Activated naive CD8-positive, alpha-beta T cell treated with anti-CD3 and anti-CD28 coated beads, Interleukin-2, amount 50 U/mL, for 24 hours (primary cell): ENCODE results near the gene ZNF808.
A peak's percentile ranks its signal among the peaks of the same experiment; 100 is the strongest.
"Not testable (repeated sequence)": the region's sequence is repeated elsewhere in the genome, so short reads cannot be mapped to it uniquely, and the experiment has no call there.

Source experiments
- ATAC-seq: fragments of 150-1000 bp; cut with Tn5 transposase; one replicate; pipeline ENCODE4 v1.10.0; 2021
- DNase-seq: peaks from one replicate; pipeline ENCODE4 v3.0.0; 2021
- H3K27ac Mint-ChIP-seq: one replicate; pipeline ENCODE4 v1.8.0; 2021; ENCODE audit warnings: mild to moderate bottlenecking, mixed read lengths
- H3K27me3 Mint-ChIP-seq: one replicate; pipeline ENCODE4 v1.8.0; 2021; ENCODE audit warnings: mixed read lengths
- H3K36me3 Mint-ChIP-seq: one replicate; pipeline ENCODE4 v1.8.0; 2021; ENCODE audit warnings: low read depth, mixed read lengths
- H3K4me1 Mint-ChIP-seq: one replicate; pipeline ENCODE4 v1.8.0; 2021; ENCODE audit warnings: mixed read lengths
- H3K4me3 Mint-ChIP-seq: one replicate; pipeline ENCODE4 v1.8.0; 2021; ENCODE audit warnings: mild to moderate bottlenecking, moderate library complexity, mixed read lengths
- H3K9me3 Mint-ChIP-seq: one replicate; pipeline ENCODE4 v1.8.0; 2021; ENCODE audit warnings: mixed read lengths

The ZNF808 gene

DNA sequence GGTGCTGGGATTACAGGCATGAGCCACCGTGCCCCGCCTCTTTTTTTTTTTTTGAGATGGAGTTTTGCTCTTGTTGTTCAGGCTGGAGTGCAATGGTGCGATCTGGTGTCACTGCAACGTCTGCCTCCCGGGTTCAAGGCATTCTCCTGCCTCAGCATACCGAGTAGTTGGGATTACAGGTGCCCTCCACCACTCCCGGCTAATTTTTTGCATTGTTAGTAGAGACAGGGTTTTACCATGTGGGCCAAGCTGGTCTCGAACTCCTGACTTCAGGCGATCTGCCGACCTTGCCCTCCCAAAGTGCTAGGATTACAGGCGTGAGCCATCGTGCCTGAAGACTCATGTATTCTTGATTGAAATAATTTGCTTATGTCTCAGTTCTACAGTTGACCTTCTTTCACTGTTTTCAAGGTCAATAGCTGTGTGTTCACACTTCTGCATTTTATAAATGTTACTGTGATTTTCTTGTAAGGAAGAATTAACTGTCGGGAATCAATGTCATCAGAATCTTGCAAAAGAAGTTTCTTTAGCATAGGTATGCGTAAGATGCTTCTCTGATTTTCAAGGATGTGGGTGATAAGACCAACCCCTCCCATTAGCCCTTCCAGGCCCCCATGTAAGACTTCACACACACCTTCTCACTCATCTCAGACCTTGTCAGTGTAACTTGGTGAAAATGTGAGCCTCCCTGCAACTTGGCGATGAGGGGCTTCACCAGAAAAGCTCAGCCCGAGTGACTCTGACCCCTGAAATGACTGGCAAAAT lies 29.9 kb downstream of the ZNF808 start:
- no peak for DNase-seq
- ATAC-seq, result no peak
- Mint-ChIP-seq H3K27ac (no peak overlapping the region), H3K27me3 (no peaks in the 10 kb centered on the region), H3K36me3 (peaks cover 94% of the 10 kb centered on the region), H3K4me1 (no peaks in the 10 kb centered on the region), H3K4me3 (no peak overlapping the region), H3K9me3 (peaks cover 63% of the 10 kb centered on the region)

DNA sequence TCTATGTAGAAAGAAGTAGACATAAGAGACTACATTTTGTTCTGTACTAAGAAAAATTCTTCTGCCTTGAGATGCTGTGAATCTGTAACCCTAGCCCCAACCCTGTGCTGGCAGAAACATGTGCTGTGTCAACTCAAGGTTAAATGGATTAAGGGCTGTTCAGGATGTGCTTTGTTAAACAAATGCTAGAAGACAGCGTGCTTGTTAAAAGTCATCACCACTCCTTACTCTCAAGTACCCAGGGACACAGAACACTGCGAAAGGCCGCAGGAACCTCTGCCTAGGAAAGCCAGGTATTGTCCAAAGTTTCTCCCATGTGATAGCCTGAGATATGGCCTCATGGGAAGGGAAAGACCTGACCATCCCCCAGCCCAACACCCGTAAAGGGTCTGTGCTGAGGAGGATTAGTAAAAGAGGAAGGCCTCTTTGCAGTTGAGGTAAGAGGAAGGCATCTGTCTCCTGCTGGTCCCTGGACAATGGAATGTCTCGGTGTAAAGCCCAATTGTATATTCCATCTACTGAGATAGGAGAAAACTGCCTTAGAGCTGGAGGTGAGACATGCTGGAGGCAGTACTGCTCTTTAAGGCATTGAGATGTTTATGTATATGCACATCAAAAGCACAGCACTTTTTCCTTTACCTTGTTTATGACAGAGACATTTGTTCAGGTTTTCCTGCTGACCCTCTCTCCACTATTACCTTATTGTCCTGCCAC lies 31.4 kb downstream of the ZNF808 start:
- not testable (repeated sequence) for H3K4me1 Mint-ChIP-seq, DNase-seq, H3K27ac Mint-ChIP-seq, H3K4me3 Mint-ChIP-seq, ATAC-seq, H3K27me3 Mint-ChIP-seq
- H3K9me3 Mint-ChIP-seq, result peaks cover 58% of the 10 kb centered on the region
- peaks cover 94% of the 10 kb centered on the region for H3K36me3 Mint-ChIP-seq

DNA sequence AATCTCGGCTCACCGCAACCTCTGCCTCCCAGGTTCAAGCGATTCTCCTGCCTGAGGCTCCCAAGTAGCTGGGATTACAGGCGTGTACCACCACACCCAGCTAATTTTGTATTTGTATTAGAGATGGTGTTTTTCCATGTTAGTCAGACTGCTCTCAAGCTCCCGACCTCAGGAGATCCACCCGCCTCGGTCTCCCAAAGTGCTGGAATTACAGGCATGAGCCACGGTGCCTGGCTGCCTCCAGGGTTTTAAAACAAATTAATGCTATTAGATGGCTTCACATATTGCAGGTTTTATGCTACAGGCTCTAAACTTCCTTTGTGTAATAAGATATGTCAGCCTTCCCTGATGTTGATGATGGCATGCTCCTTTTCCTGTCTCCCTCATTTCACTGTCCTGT lies 34.1 kb downstream of the ZNF808 start:
- H3K27ac Mint-ChIP-seq, H3K4me1 Mint-ChIP-seq, DNase-seq, ATAC-seq, H3K4me3 Mint-ChIP-seq, H3K27me3 Mint-ChIP-seq: not testable (repeated sequence)
- Mint-ChIP-seq H3K36me3 (peaks cover 85% of the 10 kb centered on the region), H3K9me3 (peaks cover 50% of the 10 kb centered on the region)

DNA sequence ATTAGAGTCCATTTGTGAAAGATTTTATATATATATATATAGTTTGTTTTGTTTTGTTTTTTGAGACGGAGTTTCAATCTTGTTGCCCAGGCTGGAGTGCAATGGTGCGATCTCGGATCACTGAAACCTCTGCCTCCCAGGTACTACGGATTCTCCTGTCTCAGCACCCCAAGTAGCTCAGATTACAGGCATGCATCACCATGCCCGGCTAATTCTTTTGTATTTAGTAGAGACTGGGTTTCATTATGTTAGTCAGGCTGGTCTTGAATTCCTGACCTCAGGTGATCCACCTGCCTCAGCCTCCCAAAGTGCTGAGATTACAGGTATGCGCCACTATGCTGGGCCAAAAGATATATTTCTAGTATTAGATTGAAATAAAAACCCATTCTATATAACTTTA lies 38.7 kb downstream of the ZNF808 start:
- Mint-ChIP-seq H3K4me3 (no peak overlapping the region), H3K36me3 (peaks cover 60% of the 10 kb centered on the region), H3K9me3 (peaks cover 42% of the 10 kb centered on the region), H3K27ac (no peak overlapping the region), H3K4me1 (peaks cover 16% of the 10 kb centered on the region), H3K27me3 (no peaks in the 10 kb centered on the region)
- DNase-seq (no peak), ATAC-seq (no peak)

DNA sequence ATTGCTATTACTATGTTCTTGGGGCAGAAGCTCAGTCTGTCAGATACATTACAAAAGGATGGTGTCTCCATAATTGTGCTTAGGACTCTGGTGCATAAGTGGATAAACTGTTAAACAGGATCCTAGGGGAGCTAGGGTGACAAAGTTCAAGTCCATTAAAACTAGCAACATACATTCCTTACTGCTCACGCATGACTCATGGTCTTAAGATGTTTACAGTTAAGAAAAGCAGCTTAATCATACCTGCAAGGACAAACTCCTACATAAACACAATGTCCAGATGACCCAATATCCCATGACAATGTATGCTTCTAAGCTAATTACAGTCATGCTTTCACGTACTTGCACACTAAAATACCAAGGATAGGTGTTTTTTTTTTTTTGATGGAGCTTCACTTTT lies 39.1 kb downstream of the ZNF808 start:
- DNase-seq, result no peak
- H3K9me3 Mint-ChIP-seq, result peaks cover 47% of the 10 kb centered on the region
- H3K27ac Mint-ChIP-seq, result no peak overlapping the region

DNA sequence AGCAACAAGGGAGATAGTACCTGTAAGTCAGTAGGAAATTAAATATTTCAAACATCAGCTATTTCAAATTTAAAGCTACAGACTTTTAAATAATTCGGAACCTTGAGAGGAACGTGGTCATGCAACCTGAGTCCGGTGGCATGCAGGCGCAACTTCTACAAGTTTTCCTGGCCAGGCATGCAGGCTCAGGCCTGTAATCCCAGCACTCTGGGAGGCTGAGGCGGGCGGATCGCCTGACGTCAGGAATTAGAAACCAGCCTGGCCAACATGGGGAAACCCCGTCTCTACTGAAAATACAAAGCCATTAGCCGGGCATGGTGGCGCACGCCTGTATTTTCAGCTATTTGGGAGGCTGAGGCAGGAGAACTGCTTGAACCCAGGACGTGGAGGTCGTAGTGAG lies 40.5 kb downstream of the ZNF808 start:
- no peaks in the 10 kb centered on the region for H3K27me3 Mint-ChIP-seq

More for the DNA sequence above, 39.1 kb downstream of the ZNF808 start:
- Mint-ChIP-seq H3K36me3 (peaks cover 60% of the 10 kb centered on the region), H3K4me3 (no peak overlapping the region), H3K27me3 (no peaks in the 10 kb centered on the region), H3K4me1 (peaks cover 18% of the 10 kb centered on the region)
- no peak for ATAC-seq

GRCh38 chr19:52569638-52569999 lies 42.2 kb downstream of the ZNF808 start:
- H3K36me3 Mint-ChIP-seq, result peaks cover 60% of the 10 kb centered on the region
- not testable (repeated sequence) for H3K27me3 Mint-ChIP-seq, ATAC-seq
- H3K4me1 Mint-ChIP-seq, result peaks cover 27% of the 10 kb centered on the region
- H3K4me3 Mint-ChIP-seq, result peak overlapping the region; percentile 96
- peak; percentile 5 for DNase-seq
- H3K27ac Mint-ChIP-seq, result peak overlapping the region; percentile 94
- peaks cover 46% of the 10 kb centered on the region for H3K9me3 Mint-ChIP-seq

More for the DNA sequence above, 40.5 kb downstream of the ZNF808 start:
- H3K27ac Mint-ChIP-seq, result no peak overlapping the region
- DNase-seq (no peak), ATAC-seq (no peak)
- H3K4me3 Mint-ChIP-seq, result no peak overlapping the region
- peaks cover 44% of the 10 kb centered on the region for H3K9me3 Mint-ChIP-seq
- H3K4me1 Mint-ChIP-seq, result peaks cover 27% of the 10 kb centered on the region
- H3K36me3 Mint-ChIP-seq, result peaks cover 59% of the 10 kb centered on the region

GRCh38 chr19:52570000-52570861 lies 42.8 kb downstream of the ZNF808 start, which contains the start of gene ZNF701:
Gene ZNF701, plus strand, starts transcription at chr19:52570287. Its CDS starts 3,861 bp downstream, at chr19:52574148.
- Mint-ChIP-seq H3K4me1 (peaks cover 27% of the 10 kb centered on the region), H3K4me3 (peak within 1 kb of the TSS; percentile 96), H3K27ac (peak within 1 kb of the TSS; percentile 94), H3K9me3 (peaks cover 44% of the 10 kb centered on the region), H3K36me3 (peaks cover 64% of the 10 kb centered on the region), H3K27me3 (no peaks in the 10 kb centered on the region)
- peak; percentile 98 for ATAC-seq
- peak; percentile 96 for DNase-seq

- ATAC-seq, result no peak
- H3K36me3 Mint-ChIP-seq, result peaks cover 84% of the 10 kb centered on the region
- no peak overlapping the region for H3K4me3 Mint-ChIP-seq
Observed at GRCh38 chr19:52584736-52585440, 57.4 kb downstream of the ZNF808 start.

DNA sequence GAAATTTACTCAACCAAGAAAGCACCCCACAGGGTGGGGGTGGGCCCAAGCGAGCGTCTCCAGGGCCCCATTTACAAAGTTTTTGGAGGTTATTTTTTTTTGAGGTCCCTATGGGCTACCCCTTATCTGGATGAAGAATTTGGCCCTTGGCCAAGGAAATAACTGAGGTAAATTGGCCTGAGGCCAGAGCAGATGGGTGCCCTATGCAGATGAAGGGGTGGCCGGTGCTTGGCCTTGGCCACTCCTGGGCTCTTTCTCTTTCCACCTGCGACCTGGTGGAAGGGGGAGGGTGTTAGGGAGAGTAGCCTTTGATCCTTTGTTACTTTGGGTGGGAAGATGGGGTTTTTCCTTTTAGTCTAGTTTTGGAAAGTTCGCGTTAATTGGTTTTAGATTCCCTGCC lies 58.1 kb downstream of the ZNF808 start:
- ATAC-seq (no peak), DNase-seq (no peak)
- Mint-ChIP-seq H3K27me3 (no peaks in the 10 kb centered on the region), H3K36me3 (peaks cover 86% of the 10 kb centered on the region), H3K4me3 (no peak overlapping the region), H3K4me1 (no peaks in the 10 kb centered on the region), H3K9me3 (peaks cover 46% of the 10 kb centered on the region), H3K27ac (no peak overlapping the region)

More at GRCh38 chr19:52584736-52585440, 57.4 kb downstream of the ZNF808 start:
- no peak for DNase-seq
- no peaks in the 10 kb centered on the region for H3K27me3 Mint-ChIP-seq
- no peaks in the 10 kb centered on the region for H3K4me1 Mint-ChIP-seq
- H3K9me3 Mint-ChIP-seq, result peaks cover 41% of the 10 kb centered on the region
- no peak overlapping the region for H3K27ac Mint-ChIP-seq

DNA sequence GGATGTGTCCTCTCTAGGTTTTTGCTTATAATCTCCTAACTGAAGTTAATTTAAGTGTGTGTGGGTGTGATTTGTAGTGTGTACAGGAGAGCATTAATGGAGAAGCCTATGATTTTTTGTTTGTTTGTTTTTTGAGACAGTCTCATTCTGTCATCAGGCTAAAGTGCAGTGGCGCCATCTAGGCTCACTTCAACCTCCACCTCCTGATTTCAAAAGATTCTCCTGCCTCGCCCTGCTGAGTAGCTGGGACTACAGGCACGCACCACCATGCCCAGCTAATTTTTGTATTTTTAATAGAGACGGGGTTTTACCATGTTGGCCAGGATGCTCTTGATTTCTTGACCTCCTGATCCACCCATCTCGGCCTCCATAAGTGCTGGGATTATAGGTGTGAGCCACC lies 63.3 kb downstream of the ZNF808 start:
- no peak for DNase-seq
- no peak for ATAC-seq
- Mint-ChIP-seq H3K4me3 (no peak overlapping the region), H3K36me3 (peaks cover 77% of the 10 kb centered on the region), H3K27me3 (no peaks in the 10 kb centered on the region), H3K4me1 (no peaks in the 10 kb centered on the region), H3K9me3 (peaks cover 33% of the 10 kb centered on the region), H3K27ac (no peak overlapping the region)

DNA sequence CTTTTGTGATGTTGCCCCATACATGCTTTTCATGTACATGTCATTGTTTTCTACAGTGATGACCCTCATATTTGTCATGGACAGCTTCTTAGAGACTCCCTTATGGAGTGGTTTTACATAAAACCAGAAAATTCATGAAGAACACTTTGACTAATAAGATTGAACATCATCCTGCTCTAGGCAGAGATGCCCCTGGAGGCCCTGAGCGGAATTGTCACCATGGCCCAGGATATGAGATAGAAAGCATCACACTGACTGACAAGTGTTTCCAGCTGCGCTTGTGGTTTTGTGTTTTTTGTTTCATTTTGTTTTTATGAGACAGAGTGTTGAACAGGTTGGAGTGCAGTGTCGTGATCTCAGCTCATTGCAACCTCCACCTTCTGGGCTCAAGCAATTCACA lies 64.8 kb downstream of the ZNF808 start:
- ATAC-seq (no peak), DNase-seq (no peak)
- no peaks in the 10 kb centered on the region for H3K4me1 Mint-ChIP-seq
- H3K36me3 Mint-ChIP-seq, result peaks cover 79% of the 10 kb centered on the region
- no peak overlapping the region for H3K27ac Mint-ChIP-seq
- peaks cover 46% of the 10 kb centered on the region for H3K9me3 Mint-ChIP-seq
- H3K4me3 Mint-ChIP-seq, result no peak overlapping the region
- H3K27me3 Mint-ChIP-seq, result no peaks in the 10 kb centered on the region

DNA sequence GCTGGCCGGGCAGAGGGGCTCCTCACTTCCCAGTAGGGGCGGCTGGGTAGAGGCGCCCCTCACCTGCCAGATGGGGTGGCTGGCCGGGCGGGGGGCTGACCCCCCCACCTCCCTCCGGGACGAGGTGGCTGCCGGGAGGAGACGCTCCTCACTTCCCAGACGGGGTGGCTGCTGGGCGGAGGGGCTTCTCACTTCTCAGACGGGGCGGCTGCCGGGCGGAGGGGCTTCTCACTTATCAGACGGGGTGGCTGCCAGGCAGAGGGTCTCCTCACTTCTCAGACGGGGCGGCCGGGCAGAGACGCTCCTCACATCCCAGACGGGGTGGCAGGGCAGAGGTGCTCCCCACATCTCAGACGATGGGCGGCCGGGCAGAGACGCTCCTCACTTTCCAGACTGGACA lies 66.0 kb downstream of the ZNF808 start:
- not testable (repeated sequence) for H3K4me3 Mint-ChIP-seq, H3K27ac Mint-ChIP-seq, DNase-seq, ATAC-seq, H3K27me3 Mint-ChIP-seq, H3K4me1 Mint-ChIP-seq
- Mint-ChIP-seq H3K36me3 (peaks cover 77% of the 10 kb centered on the region), H3K9me3 (peaks cover 43% of the 10 kb centered on the region)

- H3K4me3 Mint-ChIP-seq, result no peak overlapping the region
- peaks cover 63% of the 10 kb centered on the region for H3K36me3 Mint-ChIP-seq
- DNase-seq, result no peak
- peaks cover 17% of the 10 kb centered on the region for H3K4me1 Mint-ChIP-seq
- no peak for ATAC-seq
- H3K27me3 Mint-ChIP-seq, result no peaks in the 10 kb centered on the region
- no peak overlapping the region for H3K27ac Mint-ChIP-seq
- peaks cover 33% of the 10 kb centered on the region for H3K9me3 Mint-ChIP-seq
Observed at GRCh38 chr19:52599241-52599640, 71.8 kb downstream of the ZNF808 start.
